Psoas muscle (tissue), 8 donors: ENCODE measurements around the gene TPD52L3. TPM values are rescaled to one million over a fixed set of nuclear protein-coding genes. Genes with fewer than 3 reads are reported as not detected.

Experiments used
- ATAC-seq, 4 donors: fragments of 200-7000 bp; cut with Tn5 transposase; one replicate each; pipeline ENCODE4 v1.9.1; 2020; ENCODE audit warnings: moderate library complexity in 3 of 4, mild to moderate bottlenecking in 2 of 4
- DNase-seq, 2 donors: peaks; one replicate each; pipeline ENCODE4 v3.0.0-alpha.2; 2020
- H3K27ac ChIP-seq: fragments of 200-600 bp; one replicate; pipeline ENCODE4 v1.8.0; 2022
- H3K27me3 ChIP-seq, 3 donors: fragments of 200-600 bp in 1 of 3; one replicate each; pipeline versions ENCODE4 v1.6.1 to v1.8.0; 2013 to 2022; ENCODE audit warnings: low read length in 2 of 3, mild to moderate bottlenecking in 2 of 3, moderate library complexity in 1 of 3; ENCODE audit not compliant: insufficient read depth in 3 of 3
- H3K36me3 ChIP-seq, 2 donors: fragments of 200-600 bp in 1 of 2; one replicate each; pipeline versions ENCODE4 v1.6.1 to v1.8.0; 2013 to 2022; ENCODE audit warnings: low read depth in 1 of 2, mild to moderate bottlenecking in 1 of 2, moderate library complexity in 1 of 2; ENCODE audit not compliant: insufficient read depth in 1 of 2
- H3K4me1 ChIP-seq: fragments of 200-600 bp; one replicate; pipeline ENCODE4 v1.8.0; 2022
- H3K4me3 ChIP-seq: fragments of 200-600 bp; one replicate; pipeline ENCODE4 v1.8.0; 2022; ENCODE audit warnings: mild to moderate bottlenecking
- H3K9me3 ChIP-seq: fragments of 200-600 bp; one replicate; pipeline ENCODE4 v1.8.0; 2022
- CTCF ChIP-seq: fragments of 200-600 bp; IDR thresholded peaks from one replicate; pipeline ENCODE4 v1.8.0; 2022; ENCODE audit warnings: antibody characterized with exemption
- WGBS, 3 donors: extraction: QIAGEN DNeasy Blood & Tissue Kit; methylation state at CpG; one replicate each; pipeline versions ENCODE4 v1.1.6 to v1.1.7; 2013; 5-methylcytosine and 5-hydroxymethylcytosine counted together
- intact Hi-C, 2 donors: fragments of 100-400 bp; cut with DNase I; formaldehyde crosslinking; loops; one replicate each; pipeline versions ENCODE4 v1.11.0 to v1.14.2; 2022
- polyA plus RNA-seq, 3 donors: library from polyadenylated mRNA; stranded (reverse); fragments of 200-250 nt; gene quantifications; one replicate each; pipeline ENCODE4 v1.2.3, GENCODE V29; 2013
- total RNA-seq, 4 donors: library from RNA; stranded (reverse); fragmentation: NEBNext Ultra II Directional in 2 of 4; extraction: Animal tissue kit (Norgen Biotek cat#: 25700) in 2 of 4; gene quantifications; one replicate each; pipeline versions ENCODE4 v1.2.1 to v1.2.4, GENCODE V29; 2021 to 2023
- donor health status: healthy with polysubstance abuse.
- donor health status: DM: no; HTN: no; CAD: no; lungs with moderate emphysema.
- donor health status: Bipolar disorder and iron deficiency.
- donor health status: healthy.
- donor health status: DM: yes; HTN: yes; CAD: no.
- donor health status: DM: no; HTN: no; CAD: no.
- donor health status: DM: no; HTN: no; CAD: no.
- donor health status: DM: yes; HTN: yes; CAD: no.

The TPD52L3 gene
- total and polyA plus RNA-seq, 7 donors = not detected

- H3K4me1 ChIP-seq = no peaks in the 10 kb centered on the region
- no peak for TF ChIP-seq CTCF
- no peak for DNase-seq
- H3K27ac ChIP-seq = no peak overlapping the region
- WGBS, 3 donors = 62 to 89% (median 73%) methylated on average over 1 of the region's 1 CpG
- no peak for ATAC-seq
- intact Hi-C loops = loop anchor here (2.0 to 10.0 kb wide), 5 partner anchors 111 to 425 kb away; no protein-coding TSS in a partner anchor
- H3K4me3 ChIP-seq = no peak overlapping the region
- H3K36me3 ChIP-seq = no peaks in the 10 kb centered on the region
- H3K27me3 ChIP-seq = peaks cover 0 to 4% (median 0%) of the 10 kb centered on the region in 3 donors
- H3K9me3 ChIP-seq = no peaks in the 10 kb centered on the region
These were observed 20.6 kb upstream of the TPD52L3 start for GRCh38 chr9:6307551-6308096.

- Histone ChIP-seq H3K4me3 (no peak overlapping the region), H3K4me1 (no peaks in the 10 kb centered on the region), H3K36me3 (no peaks in the 10 kb centered on the region), H3K27me3 (peaks cover 0 to 2% (median 0%) of the 10 kb centered on the region in 3 donors), H3K9me3 (no peaks in the 10 kb centered on the region), H3K27ac (no peak overlapping the region)
- no peak for TF ChIP-seq CTCF
- DNase-seq = no peak
- ATAC-seq = no peak
- WGBS, 3 donors = 77 to 83% (median 77%) methylated on average over 4 of the region's 4 CpGs
- intact Hi-C loops = no loop called here
These were observed 2.9 kb downstream of the TPD52L3 start for GRCh38 chr9:6330958-6331634.

GRCh38 chr9:6334305-6334704 is 6.1 kb downstream of the TPD52L3 start:
- H3K36me3 ChIP-seq = no peaks in the 10 kb centered on the region
- intact Hi-C loops = no loop called here
- no peaks in the 10 kb centered on the region for H3K4me1 ChIP-seq
- no peaks in the 10 kb centered on the region for H3K9me3 ChIP-seq
- DNase-seq (no peak), ATAC-seq (no peak)
- TF ChIP-seq CTCF = no peak
- H3K4me3 ChIP-seq = no peak overlapping the region
- no peak overlapping the region for H3K27ac ChIP-seq
- H3K27me3 ChIP-seq = peaks cover 0 to 2% (median 0%) of the 10 kb centered on the region in 3 donors

- no peaks in the 10 kb centered on the region for H3K36me3 ChIP-seq
- intact Hi-C loops = no loop called here
- DNase-seq = no peak
- H3K27ac ChIP-seq = no peak overlapping the region
- no peak overlapping the region for H3K4me3 ChIP-seq
- H3K9me3 ChIP-seq = no peaks in the 10 kb centered on the region
- no peaks in the 10 kb centered on the region for H3K4me1 ChIP-seq
- 74 to 78% (median 75%) methylated on average over 3 of the region's 3 CpGs for WGBS, 3 donors
- TF ChIP-seq CTCF = no peak
- H3K27me3 ChIP-seq = no peaks in the 10 kb centered on the region
- no peak for ATAC-seq
These were observed 20.6 kb downstream of the TPD52L3 start for GRCh38 chr9:6348766-6349165.
